ENCODE measurements around the gene WWP2. TPM values are rescaled to one million over a fixed set of nuclear protein-coding genes. Genes with fewer than 3 reads are reported as not detected.

Gene WWP2
- total RNA-seq, 1 experiment from 2014 or later: 22.8 TPM

DNA sequence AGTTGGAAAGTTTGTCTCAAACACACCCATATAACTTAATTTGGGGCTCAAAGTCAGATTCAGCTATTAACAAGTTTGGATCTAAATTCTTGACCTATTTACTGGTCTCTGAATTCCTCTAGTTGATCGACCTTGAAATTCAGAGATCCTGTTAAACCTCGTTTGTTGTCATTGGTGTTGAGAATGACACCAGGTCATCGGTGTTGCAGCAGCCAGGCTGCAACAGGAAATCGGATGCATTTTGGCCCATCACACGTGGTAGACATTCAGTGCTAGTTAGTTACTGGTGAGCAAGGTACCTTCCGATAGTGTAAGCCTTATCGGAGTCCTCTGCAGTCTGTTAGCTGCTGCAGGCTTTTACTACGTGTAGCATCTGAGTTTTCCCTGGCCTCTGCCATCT is 82.3 kb downstream of the WWP2 start:
- TF ChIP-seq, protein P1, sequence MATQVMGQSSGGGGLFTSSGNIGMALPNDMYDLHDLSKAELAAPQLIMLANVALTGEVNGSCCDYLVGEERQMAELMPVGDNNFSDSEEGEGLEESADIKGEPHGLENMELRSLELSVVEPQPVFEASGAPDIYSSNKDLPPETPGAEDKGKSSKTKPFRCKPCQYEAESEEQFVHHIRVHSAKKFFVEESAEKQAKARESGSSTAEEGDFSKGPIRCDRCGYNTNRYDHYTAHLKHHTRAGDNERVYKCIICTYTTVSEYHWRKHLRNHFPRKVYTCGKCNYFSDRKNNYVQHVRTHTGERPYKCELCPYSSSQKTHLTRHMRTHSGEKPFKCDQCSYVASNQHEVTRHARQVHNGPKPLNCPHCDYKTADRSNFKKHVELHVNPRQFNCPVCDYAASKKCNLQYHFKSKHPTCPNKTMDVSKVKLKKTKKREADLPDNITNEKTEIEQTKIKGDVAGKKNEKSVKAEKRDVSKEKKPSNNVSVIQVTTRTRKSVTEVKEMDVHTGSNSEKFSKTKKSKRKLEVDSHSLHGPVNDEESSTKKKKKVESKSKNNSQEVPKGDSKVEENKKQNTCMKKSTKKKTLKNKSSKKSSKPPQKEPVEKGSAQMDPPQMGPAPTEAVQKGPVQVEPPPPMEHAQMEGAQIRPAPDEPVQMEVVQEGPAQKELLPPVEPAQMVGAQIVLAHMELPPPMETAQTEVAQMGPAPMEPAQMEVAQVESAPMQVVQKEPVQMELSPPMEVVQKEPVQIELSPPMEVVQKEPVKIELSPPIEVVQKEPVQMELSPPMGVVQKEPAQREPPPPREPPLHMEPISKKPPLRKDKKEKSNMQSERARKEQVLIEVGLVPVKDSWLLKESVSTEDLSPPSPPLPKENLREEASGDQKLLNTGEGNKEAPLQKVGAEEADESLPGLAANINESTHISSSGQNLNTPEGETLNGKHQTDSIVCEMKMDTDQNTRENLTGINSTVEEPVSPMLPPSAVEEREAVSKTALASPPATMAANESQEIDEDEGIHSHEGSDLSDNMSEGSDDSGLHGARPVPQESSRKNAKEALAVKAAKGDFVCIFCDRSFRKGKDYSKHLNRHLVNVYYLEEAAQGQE (IDR thresholded peaks at IDR 0.05; ENCODE audit: insufficient read depth in 1 of 2, low read depth in 2 of 2, low read length in 1 of 2): no peak
- no peak for TF ChIP-seq CTCF (IDR thresholded peaks at IDR 0.05)
- no peak for TF ChIP-seq POLR2AphosphoS5 (IDR thresholded peaks at IDR 0.05; ENCODE audit: low read depth, low read length)
- Histone ChIP-seq H3K4me1 (ENCODE audit: control insufficient read depth, insufficient read depth, low read length) (no peaks in the 10 kb centered on the region), H3K4me3 (ENCODE audit: low read depth in 2 of 2, low read length in 2 of 2) (no peak overlapping the region), H3K27ac (ENCODE audit: low read length) (no peak overlapping the region), H3K9me3 (ENCODE audit: control insufficient read depth, insufficient read depth, low read depth, low read length) (no peaks in the 10 kb centered on the region), H3K27me3 (ENCODE audit: control insufficient read depth, insufficient read depth, low read length) (no peaks in the 10 kb centered on the region), H3K36me3 (ENCODE audit: control insufficient read depth, insufficient read depth, low read length) (no peaks in the 10 kb centered on the region)
- POLR2A ChIA-PET: no interaction called here
- no TSS peak for BruUV-seq (replicated peaks)
- intact Hi-C loops (cut with micrococcal nuclease; ENCODE audit: unreplicated experiment): no loop called here
- CTCF ChIA-PET: no interaction called here
- no peak for DNase-seq (ENCODE audit: low read depth, low spot score)
- ATAC-seq: no peak
- in situ Hi-C loops (cut with HindIII; ENCODE audit: low pct_unique_long_range_greater_than_20kb, low sequenced_read_pairs): no loop called here

DNA sequence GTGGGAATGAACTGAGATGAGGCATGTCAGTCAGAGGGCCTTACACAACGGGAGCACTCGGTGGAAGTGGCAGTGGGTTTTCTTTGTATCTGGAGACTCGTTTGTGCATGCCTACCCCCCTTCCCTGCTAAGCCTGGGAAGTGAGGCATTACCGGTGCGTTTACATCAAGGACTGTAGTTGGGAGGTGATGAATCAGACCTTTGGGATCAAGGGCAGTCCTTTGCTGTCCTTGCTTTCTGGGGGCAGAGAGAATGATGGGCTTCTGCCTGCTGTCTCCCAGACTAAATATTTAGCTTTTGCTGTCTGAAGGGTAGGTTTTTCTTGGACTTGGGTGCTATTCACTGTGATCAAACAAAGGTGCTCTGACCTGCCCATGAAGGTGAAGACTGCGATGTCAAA is 83.0 kb downstream of the WWP2 start:
- no peak for DNase-seq (ENCODE audit: low read depth, low spot score)
- Histone ChIP-seq H3K27me3 (ENCODE audit: control insufficient read depth, insufficient read depth, low read length) (no peaks in the 10 kb centered on the region), H3K9me3 (ENCODE audit: control insufficient read depth, insufficient read depth, low read depth, low read length) (no peaks in the 10 kb centered on the region), H3K36me3 (ENCODE audit: control insufficient read depth, insufficient read depth, low read length) (no peaks in the 10 kb centered on the region), H3K4me1 (ENCODE audit: control insufficient read depth, insufficient read depth, low read length) (no peaks in the 10 kb centered on the region), H3K27ac (ENCODE audit: low read length) (no peak overlapping the region), H3K4me3 (ENCODE audit: low read depth in 2 of 2, low read length in 2 of 2) (no peak overlapping the region)
- BruUV-seq (replicated peaks): no TSS peak
- in situ Hi-C loops (cut with HindIII; ENCODE audit: low pct_unique_long_range_greater_than_20kb, low sequenced_read_pairs): no loop called here
- TF ChIP-seq, protein P1 (IDR thresholded peaks at IDR 0.05; ENCODE audit: insufficient read depth in 1 of 2, low read depth in 2 of 2, low read length in 1 of 2): no peak
- no peak for TF ChIP-seq SIN3A (IDR thresholded peaks at IDR 0.05; ENCODE audit: borderline replicate concordance, insufficient read depth, low read depth, low read length)
- TF ChIP-seq CTCF (IDR thresholded peaks at IDR 0.05): no peak
- TF ChIP-seq POLR2AphosphoS5 (IDR thresholded peaks at IDR 0.05; ENCODE audit: low read depth, low read length): no peak
- TF ChIP-seq TCF7L2 (IDR thresholded peaks at IDR 0.05; ENCODE audit: low read depth, low read length): no peak
- ChIA-PET POLR2A (no interaction called here), CTCF (no interaction called here)
- intact Hi-C loops (cut with micrococcal nuclease; ENCODE audit: unreplicated experiment): no loop called here
- ATAC-seq: no peak
